ENCODE results near the gene RNF40. TPM values are rescaled to one million over a fixed set of nuclear protein-coding genes. Genes with fewer than 3 reads are reported as not detected.

Gene RNF40
- total RNA-seq, 6 experiments from 2014 or later, result 98.2 to 120 (median 104) TPM

DNA sequence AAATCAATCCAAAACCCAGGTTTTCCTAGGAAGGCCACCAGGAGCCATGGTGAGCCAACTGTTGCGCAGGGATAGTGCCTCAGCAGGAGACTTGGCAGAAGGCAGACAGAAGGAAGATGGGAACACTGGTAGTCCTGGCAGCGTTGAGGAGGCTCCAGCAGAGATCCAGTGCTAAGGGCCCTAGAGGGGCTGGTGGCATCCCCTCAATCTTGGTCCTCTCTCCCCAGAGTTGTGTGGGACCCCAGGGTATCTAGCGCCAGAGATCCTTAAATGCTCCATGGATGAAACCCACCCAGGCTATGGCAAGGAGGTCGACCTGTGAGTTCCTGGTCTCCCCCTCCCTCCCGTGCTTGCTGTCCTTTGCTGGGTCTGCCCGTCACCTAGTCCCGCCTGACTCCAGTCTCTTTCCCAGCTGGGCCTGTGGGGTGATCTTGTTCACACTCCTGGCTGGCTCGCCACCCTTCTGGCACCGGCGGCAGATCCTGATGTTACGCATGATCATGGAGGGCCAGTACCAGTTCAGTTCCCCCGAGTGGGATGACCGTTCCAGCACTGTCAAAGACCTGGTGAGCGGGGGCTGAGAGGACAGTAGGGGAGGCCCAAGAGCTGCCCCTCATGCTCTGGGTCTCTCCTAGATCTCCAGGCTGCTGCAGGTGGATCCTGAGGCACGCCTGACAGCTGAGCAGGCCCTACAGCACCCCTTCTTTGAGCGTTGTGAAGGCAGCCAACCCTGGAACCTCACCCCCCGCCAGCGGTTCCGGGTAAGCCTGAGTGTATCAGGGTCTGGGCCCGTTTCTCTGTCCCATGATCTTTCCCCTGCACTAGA lies 6.0 kb upstream of the RNF40 start:
- peaks cover 11% of the 10 kb centered on the region for H3K4me1 Mint-ChIP-seq (ENCODE audit: low read depth)
- no peaks in the 10 kb centered on the region for H3K9me3 Mint-ChIP-seq
- DNase-seq, result no peak
- peaks cover 8% of the 10 kb centered on the region for H3K27me3 Mint-ChIP-seq (ENCODE audit: insufficient read depth)
- peaks cover 21% of the 10 kb centered on the region; the same call in 1 of the 2 replicates for H3K36me3 Mint-ChIP-seq (ENCODE audit: low read depth)
- no peak overlapping the region for H3K4me3 Mint-ChIP-seq
- no peak overlapping the region for H3K27ac Mint-ChIP-seq
- TF ChIP-seq, protein P1, sequence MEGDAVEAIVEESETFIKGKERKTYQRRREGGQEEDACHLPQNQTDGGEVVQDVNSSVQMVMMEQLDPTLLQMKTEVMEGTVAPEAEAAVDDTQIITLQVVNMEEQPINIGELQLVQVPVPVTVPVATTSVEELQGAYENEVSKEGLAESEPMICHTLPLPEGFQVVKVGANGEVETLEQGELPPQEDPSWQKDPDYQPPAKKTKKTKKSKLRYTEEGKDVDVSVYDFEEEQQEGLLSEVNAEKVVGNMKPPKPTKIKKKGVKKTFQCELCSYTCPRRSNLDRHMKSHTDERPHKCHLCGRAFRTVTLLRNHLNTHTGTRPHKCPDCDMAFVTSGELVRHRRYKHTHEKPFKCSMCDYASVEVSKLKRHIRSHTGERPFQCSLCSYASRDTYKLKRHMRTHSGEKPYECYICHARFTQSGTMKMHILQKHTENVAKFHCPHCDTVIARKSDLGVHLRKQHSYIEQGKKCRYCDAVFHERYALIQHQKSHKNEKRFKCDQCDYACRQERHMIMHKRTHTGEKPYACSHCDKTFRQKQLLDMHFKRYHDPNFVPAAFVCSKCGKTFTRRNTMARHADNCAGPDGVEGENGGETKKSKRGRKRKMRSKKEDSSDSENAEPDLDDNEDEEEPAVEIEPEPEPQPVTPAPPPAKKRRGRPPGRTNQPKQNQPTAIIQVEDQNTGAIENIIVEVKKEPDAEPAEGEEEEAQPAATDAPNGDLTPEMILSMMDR (IDR thresholded peaks at IDR 0.05), result no peak

DNA sequence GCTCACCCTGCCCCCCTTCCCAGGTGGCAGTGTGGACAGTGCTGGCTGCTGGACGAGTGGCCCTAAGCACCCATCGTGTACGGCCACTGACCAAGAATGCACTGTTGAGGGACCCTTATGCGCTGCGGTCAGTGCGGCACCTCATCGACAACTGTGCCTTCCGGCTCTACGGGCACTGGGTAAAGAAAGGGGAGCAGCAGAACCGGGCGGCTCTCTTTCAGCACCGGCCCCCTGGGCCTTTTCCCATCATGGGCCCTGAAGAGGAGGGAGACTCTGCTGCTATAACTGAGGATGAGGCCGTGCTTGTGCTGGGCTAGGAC lies 5.4 kb upstream of the RNF40 start:
- Mint-ChIP-seq H3K27me3 (ENCODE audit: insufficient read depth) (peaks cover 9% of the 10 kb centered on the region), H3K27ac (no peak overlapping the region), H3K4me3 (no peak overlapping the region), H3K4me1 (ENCODE audit: low read depth) (peaks cover 12% of the 10 kb centered on the region), H3K9me3 (no peaks in the 10 kb centered on the region), H3K36me3 (ENCODE audit: low read depth) (peaks cover 16% of the 10 kb centered on the region; the same call in 1 of the 2 replicates)
- no peak for DNase-seq
- TF ChIP-seq, protein P1 (IDR thresholded peaks at IDR 0.05), result no peak

DNA sequence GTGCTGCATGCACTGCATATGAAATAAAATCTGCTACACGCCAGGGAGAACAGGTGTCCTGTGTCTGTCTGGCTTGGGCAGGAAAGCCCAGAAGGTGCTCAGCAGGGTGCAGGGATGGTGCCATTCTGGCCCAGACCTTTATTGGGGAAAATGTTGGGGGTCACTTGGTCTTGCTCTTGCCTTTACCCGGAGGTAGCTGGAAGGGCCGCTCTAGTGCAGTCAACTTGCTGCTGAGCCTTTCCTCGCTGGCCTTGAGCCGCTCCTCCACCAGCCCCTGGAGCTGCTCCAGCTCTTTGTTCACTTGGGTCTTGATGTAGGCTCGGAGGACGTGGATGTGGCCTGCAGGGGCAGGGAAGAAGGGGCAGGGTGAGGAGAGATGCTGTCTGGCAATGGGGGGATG lies 4.8 kb upstream of the RNF40 start:
- peaks cover 10% of the 10 kb centered on the region for H3K27me3 Mint-ChIP-seq (ENCODE audit: insufficient read depth)
- H3K9me3 Mint-ChIP-seq, result no peaks in the 10 kb centered on the region
- DNase-seq, result no peak
- peaks cover 16% of the 10 kb centered on the region; the same call in 1 of the 2 replicates for H3K36me3 Mint-ChIP-seq (ENCODE audit: low read depth)
- H3K27ac Mint-ChIP-seq, result no peak overlapping the region
- no peak overlapping the region for H3K4me3 Mint-ChIP-seq
- TF ChIP-seq, protein P1 (IDR thresholded peaks at IDR 0.05), result no peak
- peaks cover 12% of the 10 kb centered on the region for H3K4me1 Mint-ChIP-seq (ENCODE audit: low read depth)

DNA sequence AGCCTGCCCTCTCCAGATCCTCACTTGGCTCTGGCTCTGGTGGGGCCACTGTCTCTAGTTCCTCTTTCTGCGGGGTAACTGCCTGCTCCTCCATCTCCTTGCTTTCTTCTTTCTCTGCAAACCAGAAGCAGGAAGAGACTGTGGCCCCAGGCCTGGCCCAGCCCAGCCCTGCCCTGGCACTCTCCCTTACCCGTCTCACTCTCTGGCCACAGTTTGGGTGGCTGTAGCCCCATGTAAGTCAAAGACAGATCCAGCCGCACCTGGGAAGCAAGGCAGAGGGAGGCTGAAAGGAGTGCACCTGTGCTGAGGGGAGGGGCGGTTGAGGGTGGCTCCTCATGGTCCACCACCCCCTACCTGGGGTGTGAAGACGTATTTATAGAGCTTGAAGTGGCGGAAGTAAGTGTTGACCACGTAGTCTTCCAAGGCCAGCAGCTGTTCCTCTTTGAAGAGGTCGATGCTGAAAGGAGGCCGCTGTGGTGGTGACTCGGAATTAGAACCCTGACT lies 3.1 kb upstream of the RNF40 start:
- Mint-ChIP-seq H3K36me3 (ENCODE audit: low read depth) (peaks cover 23% of the 10 kb centered on the region), H3K27me3 (ENCODE audit: insufficient read depth) (peaks cover 10% of the 10 kb centered on the region), H3K9me3 (no peaks in the 10 kb centered on the region), H3K27ac (no peak overlapping the region), H3K4me3 (no peak overlapping the region), H3K4me1 (ENCODE audit: low read depth) (peaks cover 27% of the 10 kb centered on the region)
- TF ChIP-seq, protein P1 (IDR thresholded peaks at IDR 0.05), result no peak
- DNase-seq, result no peak

DNA sequence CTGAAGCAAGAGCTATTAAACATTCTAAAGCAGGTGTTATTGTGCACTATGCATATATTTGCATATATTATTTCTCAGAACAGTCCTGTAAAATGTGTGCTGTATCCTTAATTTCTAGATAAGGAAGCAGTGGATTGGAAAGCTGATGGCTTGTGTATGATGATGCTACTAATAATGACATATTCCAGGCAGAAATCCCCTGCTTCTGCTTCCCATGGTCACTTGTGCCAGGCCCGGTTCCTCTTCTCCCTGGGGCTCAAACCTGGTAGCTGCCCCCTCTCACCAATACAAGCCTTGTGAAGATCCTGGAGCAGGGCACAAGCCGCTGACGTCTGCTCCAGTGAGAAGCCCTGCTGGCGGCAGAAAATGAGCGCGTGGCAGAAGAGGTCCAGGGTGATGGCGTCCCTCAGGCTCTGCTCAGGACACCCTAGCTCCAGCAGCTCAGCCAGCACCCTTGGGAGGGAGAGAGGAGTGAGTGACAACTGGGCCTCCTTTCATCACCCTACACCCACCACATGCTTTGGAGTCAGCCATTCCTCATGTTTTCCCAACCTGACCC lies 2.0 kb upstream of the RNF40 start:
- TF ChIP-seq, protein P1 (IDR thresholded peaks at IDR 0.05), result no peak
- no peaks in the 10 kb centered on the region for H3K9me3 Mint-ChIP-seq
- no peak for DNase-seq
- H3K27me3 Mint-ChIP-seq (ENCODE audit: insufficient read depth), result peaks cover 10% of the 10 kb centered on the region
- H3K4me3 Mint-ChIP-seq, result peak overlapping the region; percentile 95; the same call in 1 of the 2 replicates
- peaks cover 27% of the 10 kb centered on the region for H3K4me1 Mint-ChIP-seq (ENCODE audit: low read depth)
- H3K27ac Mint-ChIP-seq, result no peak overlapping the region
- H3K36me3 Mint-ChIP-seq (ENCODE audit: low read depth), result peaks cover 19% of the 10 kb centered on the region
